GM18505 (cell line): ENCODE data around the gene ANK3.

ENCODE experiments used
- ATAC-seq: cut with Tn5 transposase; IDR thresholded peaks from one replicate; pipeline ENCODE4 v1.9.1; 2021; ENCODE audit not compliant: unreplicated experiment
- POLR2A ChIP-seq: IDR thresholded peaks from 4 replicates; pipeline ENCODE4 v1.6.1; 2011; ENCODE audit warnings: borderline replicate concordance; ENCODE audit not compliant: insufficient read depth, insufficient read length; ENCODE audit errors: extremely low read depth

Gene ANK3

DNA sequence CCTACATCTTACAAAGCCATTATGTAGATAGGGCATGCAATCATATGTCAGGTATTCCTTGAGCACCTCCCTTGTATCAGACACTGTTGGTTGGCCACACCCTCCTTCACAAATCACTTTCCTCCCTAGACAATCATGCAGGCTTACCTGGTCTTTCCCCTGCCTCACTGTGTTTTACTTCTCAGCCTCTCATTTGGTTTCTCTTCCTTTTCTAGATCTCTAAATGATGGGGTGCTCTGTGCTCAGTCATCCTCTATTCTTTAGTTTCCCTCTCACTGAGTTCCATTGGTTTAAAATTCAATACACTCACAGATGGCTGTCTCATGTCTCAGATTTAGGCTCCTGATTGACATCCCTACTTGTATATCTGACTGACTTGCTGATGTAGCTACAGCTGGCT lies 31.4 kb downstream of the ANK3 start:
- TF ChIP-seq POLR2A, result no peak

GRCh38 chr10:60353519-60354258 lies 36.0 kb downstream of the ANK3 start:
- TF ChIP-seq POLR2A, result no peak
- ATAC-seq, result no peak

More for the DNA sequence above, 31.4 kb downstream of the ANK3 start:
- ATAC-seq, result peak; percentile 98

DNA sequence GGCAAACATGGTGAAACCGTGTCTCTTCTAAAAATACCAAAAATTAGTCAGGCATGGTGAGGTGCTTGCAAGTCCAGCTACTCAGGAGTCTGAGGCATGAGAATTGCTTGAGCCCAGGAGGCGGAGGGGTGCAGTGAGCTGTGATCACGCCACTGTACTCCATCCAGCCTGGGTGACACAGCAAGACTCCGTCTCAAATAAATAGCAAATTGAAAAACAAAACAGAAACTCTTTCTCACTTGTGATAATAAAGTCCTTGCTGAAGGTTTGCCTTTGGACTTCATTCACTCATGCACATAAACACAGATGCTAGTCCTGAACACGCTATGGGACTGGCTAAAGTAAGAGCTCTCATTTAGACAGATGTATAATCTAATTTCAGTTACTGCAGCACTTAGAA lies 37.6 kb downstream of the ANK3 start:
- ATAC-seq, result peak; percentile 77
- TF ChIP-seq POLR2A, result no peak

DNA sequence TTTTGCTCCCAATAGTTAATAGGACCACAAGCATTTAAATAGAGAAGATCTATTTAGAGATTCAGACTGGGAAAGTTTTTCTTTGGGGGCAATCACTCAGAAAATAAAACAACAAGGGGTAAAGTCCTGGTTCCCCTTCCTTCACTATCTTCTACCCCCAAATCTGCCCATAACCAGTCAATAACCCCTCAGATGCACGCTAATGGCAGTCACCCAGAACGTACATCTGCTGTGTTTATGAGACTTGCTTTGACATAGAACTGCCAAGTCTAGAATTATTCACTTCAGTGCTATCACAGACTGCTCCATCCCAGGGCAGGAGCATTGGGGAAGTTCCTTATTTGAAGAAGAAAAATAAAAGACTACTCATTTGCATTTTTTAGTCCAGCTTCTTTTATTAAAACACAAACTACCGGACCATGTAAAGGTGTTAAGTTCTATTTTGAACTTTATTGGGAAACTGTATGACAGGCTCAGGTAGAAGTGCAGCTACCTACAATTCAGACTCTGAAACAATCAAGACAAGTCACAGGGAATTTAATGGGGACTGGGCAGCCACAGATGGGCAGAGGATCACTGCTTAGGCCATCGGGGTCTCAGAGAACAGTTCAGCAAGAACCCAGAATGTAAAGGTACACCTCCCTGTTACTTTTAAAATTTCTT lies 38.4 kb downstream of the ANK3 start:
- peak; percentile 60 for ATAC-seq
- no peak for TF ChIP-seq POLR2A

DNA sequence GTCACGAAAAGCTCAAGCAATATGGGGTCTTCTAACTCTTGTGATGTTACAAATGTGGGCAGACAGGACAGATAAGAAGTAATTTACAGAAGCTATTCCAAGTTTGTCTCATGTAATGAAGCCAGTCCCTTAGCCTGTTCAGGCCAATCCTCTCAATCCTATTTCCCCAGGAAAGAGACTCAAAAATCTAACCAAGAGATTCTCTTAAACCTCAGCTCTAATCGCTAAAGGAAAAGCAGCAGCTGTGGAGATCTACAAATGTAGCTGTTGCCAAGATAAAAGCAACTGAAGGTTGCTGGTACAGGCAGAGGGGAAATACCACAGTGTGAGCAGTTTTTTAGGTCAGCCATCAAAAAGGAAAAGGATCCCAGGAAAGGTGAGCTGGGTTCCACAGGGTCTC lies 39.3 kb downstream of the ANK3 start:
- ATAC-seq, result no peak
- no peak for TF ChIP-seq POLR2A

DNA sequence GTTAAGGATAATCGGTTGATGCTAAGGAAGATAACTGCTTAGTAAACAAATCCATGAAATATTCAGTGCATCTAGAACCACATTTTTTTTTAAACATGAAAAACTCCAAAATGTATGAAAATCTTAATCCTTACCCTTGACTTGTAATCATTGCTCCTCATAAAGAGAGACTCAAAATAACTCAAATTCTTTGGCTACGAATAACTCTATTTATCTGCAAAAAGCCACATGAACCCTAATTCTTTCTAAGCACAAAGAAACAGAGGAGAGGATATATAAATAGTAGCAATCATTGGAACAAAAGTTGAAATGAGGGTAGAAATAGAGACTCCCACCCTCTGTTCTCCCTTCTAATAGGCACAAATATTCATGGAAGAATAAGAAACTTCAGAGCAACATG lies 40.2 kb downstream of the ANK3 start:
- TF ChIP-seq POLR2A, result no peak

DNA sequence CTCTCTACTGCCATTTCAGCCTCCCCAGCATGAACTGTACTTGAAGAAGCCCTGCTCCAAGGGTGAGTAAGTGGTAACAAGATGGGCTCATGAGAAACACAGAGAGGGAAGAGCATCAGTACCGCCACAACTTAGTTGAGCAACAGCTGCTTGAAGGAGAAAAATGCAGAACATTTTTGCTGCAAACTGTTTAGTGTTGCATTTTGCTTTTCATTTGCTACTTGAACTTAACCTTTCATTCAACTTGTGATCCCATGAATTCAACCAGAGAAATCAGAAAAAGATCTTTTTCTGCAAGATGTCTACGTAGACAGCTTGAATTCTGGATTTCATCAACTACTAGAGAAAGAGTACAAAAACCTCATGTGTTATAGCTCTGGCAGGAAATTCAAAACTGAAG lies 40.7 kb downstream of the ANK3 start:
- no peak for TF ChIP-seq POLR2A
- ATAC-seq, result no peak

More for the DNA sequence above, 40.2 kb downstream of the ANK3 start:
- no peak for ATAC-seq

- no peak for ATAC-seq
- TF ChIP-seq POLR2A, result no peak
These were observed 42.4 kb downstream of the ANK3 start for GRCh38 chr10:60347270-60347669.

GRCh38 chr10:60346661-60347060 lies 43.0 kb downstream of the ANK3 start:
- TF ChIP-seq POLR2A, result no peak
- ATAC-seq, result no peak

DNA sequence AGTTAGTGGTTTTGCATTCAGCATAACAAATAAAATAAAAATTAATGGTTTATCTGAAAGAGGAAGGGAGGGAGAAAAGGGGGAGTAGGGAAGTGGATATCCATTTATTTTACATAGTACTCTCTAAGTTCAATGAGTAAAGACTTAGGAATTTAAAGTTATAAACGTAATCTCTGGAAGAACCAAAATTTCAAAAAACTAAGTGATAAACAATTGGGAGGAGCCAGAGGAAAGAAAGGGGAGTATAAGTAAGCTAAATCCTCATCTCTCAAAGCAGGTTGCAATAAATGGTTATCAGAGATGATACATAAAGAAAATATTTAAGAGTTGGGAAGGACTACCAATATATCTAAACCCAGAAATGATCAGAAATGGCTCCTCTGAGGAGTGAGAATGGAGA lies 46.4 kb downstream of the ANK3 start:
- TF ChIP-seq POLR2A, result no peak
- no peak for ATAC-seq

DNA sequence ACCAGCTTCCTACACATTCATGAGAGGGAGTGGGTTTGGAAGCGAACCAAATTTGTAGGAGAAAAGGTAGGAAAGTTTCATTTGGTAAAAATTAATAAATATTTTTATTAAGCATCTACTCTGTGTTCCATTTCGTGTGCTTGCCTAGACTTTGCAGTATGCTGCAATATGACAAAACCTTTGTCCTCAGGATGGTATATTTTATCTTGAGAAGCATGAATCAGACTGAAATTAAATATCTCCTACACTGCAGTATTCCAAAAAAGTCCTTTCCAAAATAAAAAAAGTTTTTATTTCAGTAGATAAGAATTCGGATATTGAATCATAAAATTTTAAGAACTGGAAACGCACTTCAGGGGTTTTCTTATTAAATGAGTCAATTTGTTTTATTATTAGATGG lies 47.7 kb downstream of the ANK3 start:
- no peak for ATAC-seq
- TF ChIP-seq POLR2A, result no peak

- TF ChIP-seq POLR2A, result no peak
- no peak for ATAC-seq
These were observed 48.7 kb downstream of the ANK3 start for GRCh38 chr10:60340973-60341372.

- no peak for TF ChIP-seq POLR2A
- no peak for ATAC-seq
These were observed 49.9 kb downstream of the ANK3 start for GRCh38 chr10:60339757-60340156.

DNA sequence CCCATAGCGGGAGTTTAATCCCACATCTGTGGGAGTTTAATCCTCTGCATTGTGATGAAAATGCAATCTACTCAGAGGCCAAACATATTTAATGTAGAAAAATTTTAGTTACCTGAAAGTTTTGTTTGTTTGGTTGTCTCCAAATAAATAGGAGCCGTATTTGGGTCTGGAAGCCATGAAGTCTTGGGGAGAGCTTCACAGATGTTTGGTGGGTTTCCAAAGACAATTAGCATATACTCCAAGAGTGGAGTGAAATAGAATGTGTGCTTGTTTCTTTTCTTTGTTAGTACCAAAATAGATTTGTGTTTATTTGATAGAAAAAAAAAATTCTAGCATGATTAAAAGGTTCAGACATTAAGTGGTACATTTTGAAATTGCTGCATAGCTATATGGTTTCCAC lies 50.9 kb downstream of the ANK3 start:
- TF ChIP-seq POLR2A, result no peak
- ATAC-seq, result no peak
